GM18499 (cell line): ENCODE results near the gene RBMS2.
"Not testable (repeated sequence)": the region's sequence is repeated elsewhere in the genome, so short reads cannot be mapped to it uniquely, and the experiment has no call there.

Source experiments
- ATAC-seq: cut with Tn5 transposase; IDR thresholded peaks from one replicate; pipeline ENCODE4 v1.9.1; 2021; ENCODE audit warnings: moderate number of reproducible peaks; ENCODE audit not compliant: insufficient read depth, unreplicated experiment

The RBMS2 gene

GRCh38 chr12:56510786-56511185 is 10.8 kb upstream of the RBMS2 start:
- no peak for ATAC-seq

GRCh38 chr12:56514014-56514318 is 7.7 kb upstream of the RBMS2 start:
- ATAC-seq, result not testable (repeated sequence)

- no peak for ATAC-seq
Measured at GRCh38 chr12:56517854-56518253, 3.8 kb upstream of the RBMS2 start.

GRCh38 chr12:56518570-56518969 is 3.0 kb upstream of the RBMS2 start:
- ATAC-seq, result no peak

GRCh38 chr12:56520048-56520447 is 1.6 kb upstream of the RBMS2 start:
- no peak for ATAC-seq

GRCh38 chr12:56520506-56520905 is 1.1 kb upstream of the RBMS2 start:
- ATAC-seq, result no peak

GRCh38 chr12:56521209-56521589 is 421 bp upstream of the RBMS2 start:
- no peak for ATAC-seq

GRCh38 chr12:56522411-56523193 is 982 bp downstream of the RBMS2 start:
- ATAC-seq, result no peak

- ATAC-seq, result no peak
Measured at GRCh38 chr12:56528846-56529245, 7.2 kb downstream of the RBMS2 start.

- ATAC-seq, result no peak
Measured at GRCh38 chr12:56529656-56530055, 8.0 kb downstream of the RBMS2 start.

- ATAC-seq, result no peak
Measured at GRCh38 chr12:56530390-56531055, 8.9 kb downstream of the RBMS2 start.

- ATAC-seq, result no peak
Measured at GRCh38 chr12:56537546-56537945, 15.9 kb downstream of the RBMS2 start.

- no peak for ATAC-seq
Measured at GRCh38 chr12:56541631-56542030, 20.0 kb downstream of the RBMS2 start.

- ATAC-seq, result no peak
Measured at GRCh38 chr12:56542164-56542563, 20.5 kb downstream of the RBMS2 start.

GRCh38 chr12:56545023-56545604 is 23.5 kb downstream of the RBMS2 start:
- no peak for ATAC-seq

- no peak for ATAC-seq
Measured at GRCh38 chr12:56546680-56547079, 25.1 kb downstream of the RBMS2 start.

GRCh38 chr12:56551070-56551469 is 29.4 kb downstream of the RBMS2 start:
- no peak for ATAC-seq

- no peak for ATAC-seq
Measured at GRCh38 chr12:56565510-56566101, 44.0 kb downstream of the RBMS2 start.

GRCh38 chr12:56568146-56568545 is 46.5 kb downstream of the RBMS2 start:
- ATAC-seq, result no peak

- no peak for ATAC-seq
Measured at GRCh38 chr12:56571121-56571520, 49.5 kb downstream of the RBMS2 start.

- no peak for ATAC-seq
Measured at GRCh38 chr12:56572288-56572687, 50.7 kb downstream of the RBMS2 start.
